GM18868 (cell line): Measurements from ENCODE around the gene RPAP3.
A peak's percentile ranks its signal among the peaks of the same experiment; 100 is the strongest.

Experiments used
- ATAC-seq: cut with Tn5 transposase; IDR thresholded peaks from one replicate; pipeline ENCODE4 v1.9.1; 2021; ENCODE audit warnings: mild to moderate bottlenecking, moderate library complexity; ENCODE audit not compliant: unreplicated experiment

Gene RPAP3

DNA sequence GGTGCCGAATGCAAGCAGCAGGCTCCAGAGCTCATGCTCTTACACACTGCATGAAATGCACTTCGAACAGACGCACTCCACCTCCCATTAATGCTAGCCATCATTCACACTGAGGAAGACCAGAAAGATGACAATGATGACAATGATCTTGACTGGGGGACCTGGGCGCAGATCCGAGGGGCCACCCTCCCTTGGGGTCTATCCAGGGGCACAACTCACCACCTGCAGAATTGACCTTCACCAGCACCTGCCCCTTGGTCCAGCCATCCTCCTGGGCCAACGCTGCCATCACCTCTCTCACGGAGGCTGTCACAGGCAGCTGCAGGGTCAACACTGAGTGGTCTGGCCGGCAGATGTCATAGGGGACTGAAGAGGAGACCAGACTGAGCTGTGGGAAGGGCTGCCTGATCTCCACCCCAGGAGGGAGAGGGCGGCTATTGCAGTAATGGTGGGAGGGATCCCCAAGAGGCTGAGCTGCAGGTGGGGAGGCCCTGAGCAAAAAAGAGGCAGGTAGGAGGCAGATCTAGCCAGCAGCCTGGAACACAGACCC lies 37.6 kb upstream of the RPAP3 start:
- ATAC-seq: no peak

DNA sequence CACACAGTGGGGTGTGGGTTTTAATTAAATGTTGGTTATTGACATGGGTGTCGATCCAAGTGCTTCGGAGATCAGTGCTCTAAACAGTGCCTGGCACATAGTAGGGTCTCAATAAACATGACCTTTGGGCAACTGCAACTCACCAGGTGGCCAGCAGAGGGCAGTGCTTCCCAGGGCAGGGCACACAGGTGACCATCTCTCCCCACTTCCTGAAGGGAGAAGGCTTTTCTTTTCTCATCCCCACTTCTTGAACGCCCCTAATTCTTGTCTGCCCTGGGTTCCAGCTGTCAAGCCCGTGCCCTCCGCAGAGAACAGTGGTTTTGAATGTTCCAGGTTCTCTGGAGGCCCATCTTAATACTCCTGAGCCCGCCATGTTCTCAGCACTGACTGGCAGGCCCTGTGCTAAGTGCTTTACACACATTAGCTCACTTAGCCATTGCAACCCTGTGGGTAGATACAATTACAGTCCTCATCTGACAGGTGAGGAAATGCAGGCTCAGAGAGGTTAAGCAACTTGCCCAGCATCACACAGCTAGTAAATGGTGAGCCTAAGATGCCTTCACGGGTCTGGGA lies 36.5 kb upstream of the RPAP3 start:
- no peak for ATAC-seq

GRCh38 chr12:47741340-47741703 lies 35.5 kb upstream of the RPAP3 start:
- peak; percentile 38 for ATAC-seq

GRCh38 chr12:47740606-47741339 lies 34.9 kb upstream of the RPAP3 start:
- peak; percentile 51 for ATAC-seq

- ATAC-seq: peak; percentile 36
Measured at GRCh38 chr12:47739979-47740378, 34.1 kb upstream of the RPAP3 start.

DNA sequence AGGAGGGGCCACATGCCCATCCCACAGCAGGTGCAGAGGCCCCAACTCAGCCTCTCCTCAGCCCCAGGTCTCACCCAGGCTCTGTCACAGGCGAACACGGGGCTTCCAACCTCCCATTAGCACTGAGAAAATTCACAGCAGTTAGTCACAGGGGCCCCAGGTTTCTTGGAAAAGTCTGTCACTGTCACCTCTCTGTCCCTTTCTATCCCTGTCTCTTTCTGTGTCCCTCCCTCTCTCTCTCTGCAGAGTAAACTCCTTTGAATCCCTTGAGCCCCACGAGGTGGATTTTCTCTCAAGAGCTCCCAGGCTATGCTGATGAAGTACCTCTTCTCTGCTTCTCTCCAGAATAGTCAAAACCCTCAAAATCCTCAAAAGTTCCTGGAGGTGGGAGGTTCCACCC lies 33.5 kb upstream of the RPAP3 start:
- ATAC-seq: no peak

GRCh38 chr12:47737936-47738594 lies 32.2 kb upstream of the RPAP3 start:
- ATAC-seq: no peak

DNA sequence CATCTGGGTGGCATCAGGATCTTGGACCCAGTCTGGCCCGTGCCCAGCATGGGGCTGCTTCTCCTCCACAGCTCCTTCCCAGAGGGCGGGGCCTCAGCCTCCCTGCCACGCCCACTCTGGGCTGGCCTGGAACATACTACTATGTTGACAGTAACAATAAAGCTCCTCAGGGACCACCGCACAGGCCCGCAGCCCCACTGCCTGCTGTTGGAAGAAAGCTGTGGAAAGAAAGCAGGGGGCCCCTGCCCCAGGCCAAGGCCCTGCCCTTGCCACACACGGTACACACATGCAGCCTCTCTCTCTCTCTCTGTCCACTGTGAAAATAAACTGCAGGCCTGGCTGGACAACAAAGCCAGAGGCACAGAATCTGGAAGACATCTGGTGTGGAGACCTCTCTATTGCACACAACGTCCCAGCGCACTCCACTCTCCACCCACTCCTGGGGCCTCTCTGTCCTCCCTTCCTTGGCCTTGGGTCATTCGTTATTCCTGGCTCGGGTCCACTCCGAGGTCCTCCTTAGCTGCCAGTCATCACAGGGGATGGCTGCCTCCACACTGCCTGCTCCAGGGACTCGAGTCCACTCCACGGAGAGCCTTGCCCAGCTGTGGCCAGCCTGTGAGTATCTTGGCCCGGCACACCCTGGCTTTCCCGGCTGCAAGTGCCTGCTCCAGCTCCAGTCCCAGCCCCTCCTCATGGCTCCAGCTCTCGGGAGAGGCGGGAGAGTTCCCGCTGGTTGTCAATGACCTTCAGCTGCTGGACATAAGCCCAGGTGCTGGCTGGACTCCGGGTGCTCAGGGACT lies 31.2 kb upstream of the RPAP3 start:
- ATAC-seq: no peak

- no peak for ATAC-seq
Measured at GRCh38 chr12:47736216-47736615, 30.4 kb upstream of the RPAP3 start.

DNA sequence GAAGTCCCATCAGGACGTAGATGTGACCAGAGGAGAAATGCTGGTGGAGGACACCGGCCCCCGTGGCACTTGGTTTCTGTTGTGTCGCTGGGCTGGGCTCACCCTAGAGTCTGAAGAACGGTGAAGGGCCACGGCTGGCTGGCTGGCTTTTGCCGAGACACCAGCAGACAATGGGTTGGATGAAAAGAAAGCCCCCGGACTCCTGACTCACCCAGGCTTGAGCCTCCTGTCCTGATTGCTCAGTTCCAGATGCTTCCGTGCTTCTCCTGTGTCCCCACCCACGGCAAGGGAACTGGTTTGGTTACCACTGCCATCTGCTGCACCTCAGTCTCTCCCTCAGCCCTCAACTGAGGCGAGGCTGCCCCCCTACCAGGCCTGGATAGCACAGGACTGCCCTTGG lies 29.8 kb upstream of the RPAP3 start:
- ATAC-seq: no peak

DNA sequence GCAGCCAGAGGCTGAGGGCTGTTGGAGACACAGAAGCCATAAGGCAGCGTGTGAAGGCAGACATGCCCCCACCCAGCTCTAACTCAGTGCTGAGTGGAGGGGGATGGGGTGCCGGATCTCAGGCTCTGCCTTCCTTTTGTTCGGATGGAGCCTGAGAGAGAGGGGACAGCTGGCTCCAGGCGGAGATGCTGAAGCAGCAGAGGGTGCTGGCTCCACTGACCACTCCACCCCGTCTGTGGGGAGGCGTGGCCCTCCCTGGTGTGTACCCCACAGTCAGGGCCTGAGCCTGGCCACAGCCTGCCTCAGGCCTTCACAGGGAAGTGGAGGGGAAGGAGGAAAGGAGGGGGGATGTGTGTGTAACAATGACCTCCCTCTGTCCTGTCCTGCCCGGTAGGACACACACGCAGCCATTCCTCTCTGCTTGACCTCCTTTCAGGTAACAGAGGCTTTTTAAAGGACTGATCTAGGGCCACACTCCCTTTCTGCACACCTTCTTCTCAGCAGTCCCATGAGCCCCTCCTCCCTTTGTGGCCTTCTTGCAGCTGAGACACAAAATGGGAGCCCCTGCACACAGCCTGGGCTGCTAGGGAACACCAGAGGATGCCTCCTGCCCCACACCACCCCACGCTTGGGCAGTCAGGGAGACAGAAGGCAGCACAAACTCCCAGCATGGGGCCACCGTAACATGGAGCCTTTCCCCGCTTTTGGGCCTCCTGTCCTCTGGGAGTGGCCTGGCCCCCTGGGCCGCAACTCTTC lies 29.1 kb upstream of the RPAP3 start:
- no peak for ATAC-seq

- no peak for ATAC-seq
Measured at GRCh38 chr12:47733142-47733541, 27.3 kb upstream of the RPAP3 start.

DNA sequence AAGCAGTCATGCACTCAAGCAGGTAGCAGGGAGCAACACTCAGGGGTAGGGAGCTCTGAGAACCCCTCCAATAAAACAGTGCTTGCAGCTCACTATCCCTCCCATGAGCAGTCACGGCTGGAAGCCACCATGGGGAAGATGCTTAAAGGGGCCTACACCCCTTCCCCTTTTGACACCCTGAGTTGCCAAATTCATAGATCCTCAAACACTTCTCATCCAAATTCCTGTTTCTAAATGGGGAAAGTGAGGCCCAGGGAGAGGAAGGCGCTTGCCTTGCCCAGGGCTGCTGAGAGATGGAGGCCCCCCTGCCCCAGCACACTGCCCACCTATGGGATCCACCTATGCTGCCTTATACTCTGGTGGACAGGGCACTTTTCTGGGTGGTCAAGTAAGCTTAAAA lies 26.7 kb upstream of the RPAP3 start:
- no peak for ATAC-seq

GRCh38 chr12:47731723-47732122 lies 25.9 kb upstream of the RPAP3 start:
- ATAC-seq: no peak

DNA sequence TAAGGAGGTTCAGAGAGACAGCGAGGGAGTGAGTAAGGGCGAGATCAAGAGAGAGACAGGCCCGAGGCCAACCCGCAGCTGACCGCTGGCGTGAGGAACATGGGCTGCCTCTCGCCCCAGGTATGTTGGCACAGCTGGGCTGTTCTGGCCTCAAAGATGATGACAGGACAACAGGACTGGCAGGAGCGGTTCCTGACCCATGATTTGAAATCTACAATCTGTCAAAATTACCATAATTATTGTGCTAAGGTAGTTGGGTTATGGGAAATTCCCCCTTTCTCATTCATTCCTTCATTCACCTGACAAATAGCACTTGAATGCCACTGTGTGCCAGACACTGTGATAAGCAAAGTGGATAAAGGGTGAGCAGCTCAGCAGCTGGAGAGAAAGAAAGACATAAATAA lies 24.5 kb upstream of the RPAP3 start:
- ATAC-seq: no peak

- no peak for ATAC-seq
Measured at GRCh38 chr12:47729233-47729632, 23.4 kb upstream of the RPAP3 start.

GRCh38 chr12:47725893-47726292 lies 20.1 kb upstream of the RPAP3 start:
- peak; percentile 92 for ATAC-seq

DNA sequence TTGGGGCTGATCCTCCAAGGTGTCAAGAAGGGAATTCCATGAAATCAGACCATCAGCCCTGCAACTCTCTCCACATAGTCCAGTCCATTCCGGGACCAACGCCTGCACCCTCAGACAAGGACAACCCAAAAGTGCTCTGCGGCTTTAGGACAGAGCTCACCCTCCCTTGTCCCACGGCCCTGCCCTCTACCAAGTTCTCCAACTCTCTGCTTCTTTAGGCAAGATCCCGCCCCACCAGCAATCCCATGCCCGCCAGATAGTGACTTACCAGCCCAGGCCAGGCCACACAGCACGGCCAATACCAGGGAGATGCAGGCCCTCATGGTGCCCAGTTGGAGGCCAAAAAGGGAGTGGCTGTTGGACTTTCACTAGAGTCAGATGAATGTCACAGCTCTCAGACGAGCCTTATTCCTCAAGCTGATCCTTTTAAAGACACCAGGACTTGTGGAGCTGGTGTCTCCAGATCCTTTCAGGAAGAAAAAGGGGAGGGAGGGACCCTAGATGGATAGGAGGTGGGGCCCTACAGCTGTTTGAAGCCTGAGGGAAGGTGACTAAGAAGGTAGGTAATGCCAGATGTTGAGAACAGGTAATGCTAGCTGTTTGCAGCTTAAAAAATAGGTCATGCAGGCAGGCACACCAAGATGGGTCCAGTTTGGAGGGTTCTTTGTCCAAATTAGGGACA lies 19.4 kb upstream of the RPAP3 start, which contains the start of gene ENDOU:
Gene ENDOU, minus strand, starts transcription at position 400 of the 682 bp plus-strand sequence. Its CDS starts 77 bp downstream, at position 323.
- no peak for ATAC-seq

GRCh38 chr12:47722941-47723631 lies 17.3 kb upstream of the RPAP3 start:
- ATAC-seq: no peak
